Peyer's patch (tissue), 4 donors: ENCODE results near the gene CYP1A2.

ENCODE experiments used
- CTCF ChIP-seq, 6 experiments: fragments of 450-650 bp in 4 of 6; fragments of 200-600 bp in 2 of 6; sonication (generic) in 1 of 6; IDR thresholded peaks; one replicate each; pipeline ENCODE4 v1.5.1; 2017 to 2019; ENCODE audit warnings: antibody characterized with exemption in 6 of 6, mild to moderate bottlenecking in 3 of 6, moderate library complexity in 1 of 6
- POLR2A ChIP-seq, 2 donors: fragments of 450-650 bp; IDR thresholded peaks; one replicate each; pipeline ENCODE4 v1.5.1; 2017; ENCODE audit warnings: antibody characterized with exemption in 2 of 2, mild to moderate bottlenecking in 2 of 2, moderate library complexity in 2 of 2

- TF ChIP-seq CTCF (IDR thresholded peaks at IDR 0.05) (no peak), POLR2A (IDR thresholded peaks at IDR 0.05) (no peak)
Measured at GRCh38 chr15:74716651-74717050, 32.0 kb upstream of the CYP1A2 start.
